ENCODE data around the gene TPM2. TPM values are rescaled to one million over a fixed set of nuclear protein-coding genes. Genes with fewer than 3 reads are reported as not detected.

Gene TPM2
- total RNA-seq = 100 to 1,000 TPM in 2 of 4 donors, 10 to 100 TPM in 2; 86.2 to 269 (median 115) TPM

GRCh38 chr9:35689542-35690293 is at the start of gene TPM2:
TPM2 (minus strand) TSS chr9:35689925; CDS start chr9:35689817, 108 bp downstream.
- TF ChIP-seq CTCF (IDR thresholded peaks at IDR 0.05; ENCODE audit: low read depth) = no peak

GRCh38 chr9:35738924-35739323 is 49.2 kb upstream of the TPM2 start:
- TF ChIP-seq CTCF (IDR thresholded peaks at IDR 0.05; ENCODE audit: low read depth) = no peak

- no peak for TF ChIP-seq CTCF (IDR thresholded peaks at IDR 0.05; ENCODE audit: low read depth)
Observed at GRCh38 chr9:35738186-35738585, 48.5 kb upstream of the TPM2 start.

- no peak for TF ChIP-seq CTCF (IDR thresholded peaks at IDR 0.05; ENCODE audit: low read depth)
Observed at GRCh38 chr9:35737143-35737542, 47.4 kb upstream of the TPM2 start.

- TF ChIP-seq CTCF (IDR thresholded peaks at IDR 0.05; ENCODE audit: low read depth) = no peak
Observed at GRCh38 chr9:35736201-35736633, 46.5 kb upstream of the TPM2 start.

- no peak for TF ChIP-seq CTCF (IDR thresholded peaks at IDR 0.05; ENCODE audit: low read depth)
Observed at GRCh38 chr9:35734096-35734495, 44.4 kb upstream of the TPM2 start.

- TF ChIP-seq CTCF (IDR thresholded peaks at IDR 0.05; ENCODE audit: low read depth) = no peak
Observed at GRCh38 chr9:35732800-35733541, 43.2 kb upstream of the TPM2 start.

All from subcutaneous adipose tissue (tissue), 4 donors.